ENCODE data around the gene OAS1.

OAS1 gene

DNA sequence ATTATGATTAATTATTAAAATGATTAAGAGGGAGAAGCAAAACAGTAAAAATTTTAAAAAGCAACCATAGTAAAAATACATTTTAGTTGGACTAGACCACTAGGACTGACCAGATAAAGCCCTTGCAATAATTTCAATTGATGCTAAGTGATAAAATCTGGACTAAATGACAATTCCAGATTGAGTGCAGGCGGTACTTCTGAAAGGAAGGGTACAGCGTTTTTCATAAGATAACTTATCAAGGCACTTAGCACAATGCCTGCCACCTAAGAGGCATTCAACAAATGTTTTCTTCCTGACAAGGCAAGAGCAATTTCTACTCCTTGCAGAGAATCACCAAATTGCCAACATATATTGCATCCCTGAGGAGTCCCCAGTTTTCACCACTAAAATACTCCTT lies 37.7 kb upstream of the OAS1 start:
- Histone ChIP-seq H3K27ac (ENCODE audit: low read depth, low read length, poor library complexity, severe bottlenecking) (no peak overlapping the region), H3K9me2 (ENCODE audit: low read depth, low read length) (no peaks in the 10 kb centered on the region), H2AFZ (ENCODE audit: low read length) (no peak overlapping the region), H3F3A (ENCODE audit: insufficient read depth, low read length) (no peaks in the 10 kb centered on the region), H3K36me3 (ENCODE audit: insufficient read depth, low read length) (no peaks in the 10 kb centered on the region), H3K4me1 (ENCODE audit: insufficient read depth, low read length, severe bottlenecking) (peaks cover 8% of the 10 kb centered on the region), H3K27me3 (ENCODE audit: insufficient read depth, low read length) (no peaks in the 10 kb centered on the region), H4K20me1 (ENCODE audit: insufficient read depth, low read length) (no peaks in the 10 kb centered on the region), H3K9ac (ENCODE audit: low read length) (no peak overlapping the region), H3K4me2 (ENCODE audit: low read length) (no peak overlapping the region), H3K79me2 (ENCODE audit: insufficient read depth, low read length) (no peaks in the 10 kb centered on the region), H3K9me3 (ENCODE audit: low read length) (no peaks in the 10 kb centered on the region), H3K4me3 (ENCODE audit: low read depth, low read length, poor library complexity, severe bottlenecking) (no peak overlapping the region)
- TF ChIP-seq EZH2 (IDR thresholded peaks at IDR 0.05; ENCODE audit: borderline replicate concordance, low read length): no peak

DNA sequence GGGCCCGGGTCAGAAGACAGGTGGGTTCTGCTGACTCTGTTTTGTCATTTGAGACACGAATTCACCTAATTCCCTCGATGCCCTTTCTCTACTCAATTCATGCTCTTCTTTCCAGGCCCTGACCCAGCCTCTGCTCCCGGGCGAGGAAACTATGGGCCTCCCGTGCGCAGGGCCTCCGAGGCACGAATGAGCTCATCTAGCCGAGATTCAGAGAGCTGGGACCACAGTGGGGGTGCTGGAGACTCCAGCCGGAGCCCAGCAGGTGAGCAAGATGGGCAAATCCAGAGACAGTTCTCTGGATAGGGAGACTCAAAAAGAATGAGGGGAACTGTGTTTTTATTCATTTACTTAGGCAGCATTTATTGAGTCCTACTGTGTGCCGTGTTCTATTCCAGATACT lies 37.0 kb upstream of the OAS1 start:
- Histone ChIP-seq H3F3A (ENCODE audit: insufficient read depth, low read length) (no peaks in the 10 kb centered on the region), H3K9ac (ENCODE audit: low read length) (no peak overlapping the region), H3K79me2 (ENCODE audit: insufficient read depth, low read length) (no peaks in the 10 kb centered on the region), H3K36me3 (ENCODE audit: insufficient read depth, low read length) (no peaks in the 10 kb centered on the region), H3K4me2 (ENCODE audit: low read length) (no peak overlapping the region), H3K4me3 (ENCODE audit: low read depth, low read length, poor library complexity, severe bottlenecking) (no peak overlapping the region), H3K9me2 (ENCODE audit: low read depth, low read length) (no peaks in the 10 kb centered on the region), H3K27ac (ENCODE audit: low read depth, low read length, poor library complexity, severe bottlenecking) (no peak overlapping the region), H3K4me1 (ENCODE audit: insufficient read depth, low read length, severe bottlenecking) (peaks cover 8% of the 10 kb centered on the region), H3K27me3 (ENCODE audit: insufficient read depth, low read length) (no peaks in the 10 kb centered on the region), H4K20me1 (ENCODE audit: insufficient read depth, low read length) (no peaks in the 10 kb centered on the region), H3K9me3 (ENCODE audit: low read length) (no peaks in the 10 kb centered on the region), H2AFZ (ENCODE audit: low read length) (no peak overlapping the region)
- TF ChIP-seq, protein P1, sequence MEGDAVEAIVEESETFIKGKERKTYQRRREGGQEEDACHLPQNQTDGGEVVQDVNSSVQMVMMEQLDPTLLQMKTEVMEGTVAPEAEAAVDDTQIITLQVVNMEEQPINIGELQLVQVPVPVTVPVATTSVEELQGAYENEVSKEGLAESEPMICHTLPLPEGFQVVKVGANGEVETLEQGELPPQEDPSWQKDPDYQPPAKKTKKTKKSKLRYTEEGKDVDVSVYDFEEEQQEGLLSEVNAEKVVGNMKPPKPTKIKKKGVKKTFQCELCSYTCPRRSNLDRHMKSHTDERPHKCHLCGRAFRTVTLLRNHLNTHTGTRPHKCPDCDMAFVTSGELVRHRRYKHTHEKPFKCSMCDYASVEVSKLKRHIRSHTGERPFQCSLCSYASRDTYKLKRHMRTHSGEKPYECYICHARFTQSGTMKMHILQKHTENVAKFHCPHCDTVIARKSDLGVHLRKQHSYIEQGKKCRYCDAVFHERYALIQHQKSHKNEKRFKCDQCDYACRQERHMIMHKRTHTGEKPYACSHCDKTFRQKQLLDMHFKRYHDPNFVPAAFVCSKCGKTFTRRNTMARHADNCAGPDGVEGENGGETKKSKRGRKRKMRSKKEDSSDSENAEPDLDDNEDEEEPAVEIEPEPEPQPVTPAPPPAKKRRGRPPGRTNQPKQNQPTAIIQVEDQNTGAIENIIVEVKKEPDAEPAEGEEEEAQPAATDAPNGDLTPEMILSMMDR (IDR thresholded peaks at IDR 0.05; ENCODE audit: low read length): no peak
- TF ChIP-seq EZH2 (IDR thresholded peaks at IDR 0.05; ENCODE audit: borderline replicate concordance, low read length): no peak

DNA sequence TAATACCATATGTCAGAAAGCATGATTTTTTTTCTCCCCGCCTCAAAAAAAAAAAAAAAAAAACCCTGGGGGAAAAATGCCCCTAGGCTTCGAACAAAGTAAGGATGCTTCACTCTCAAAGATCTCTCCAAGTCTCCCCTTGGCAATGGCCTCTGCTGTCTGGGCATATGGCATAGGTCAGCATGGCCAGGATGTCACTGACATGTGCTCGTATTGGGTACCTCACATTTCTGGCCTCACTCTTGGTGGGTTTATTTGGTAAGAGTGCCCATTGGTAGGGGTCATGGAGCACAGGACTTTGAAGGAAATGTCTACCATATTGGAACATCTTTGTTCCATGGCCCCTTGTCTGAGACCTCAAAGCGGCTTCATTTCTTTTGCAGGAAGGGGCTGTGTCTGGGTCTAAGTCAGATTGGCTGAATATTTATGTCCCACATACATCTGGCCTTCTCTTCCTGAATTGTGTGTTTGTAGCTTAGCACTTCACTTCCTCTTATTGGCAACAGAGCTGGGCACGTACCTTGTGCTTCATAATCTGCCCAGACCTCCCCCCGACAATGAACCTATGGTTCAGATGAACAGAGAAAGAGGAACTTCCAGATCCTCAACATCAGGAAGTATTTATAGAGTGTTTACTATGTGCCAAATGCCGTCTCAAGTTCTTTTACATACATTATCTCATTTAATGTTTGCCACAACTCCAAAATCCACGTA lies 36.3 kb upstream of the OAS1 start:
- Histone ChIP-seq H2AFZ (ENCODE audit: low read length) (no peak overlapping the region), H3K4me3 (ENCODE audit: low read depth, low read length, poor library complexity, severe bottlenecking) (no peak overlapping the region), H3K9me3 (ENCODE audit: low read length) (no peaks in the 10 kb centered on the region), H3K4me1 (ENCODE audit: insufficient read depth, low read length, severe bottlenecking) (peaks cover 8% of the 10 kb centered on the region), H3F3A (ENCODE audit: insufficient read depth, low read length) (no peaks in the 10 kb centered on the region), H3K79me2 (ENCODE audit: insufficient read depth, low read length) (no peaks in the 10 kb centered on the region), H3K27me3 (ENCODE audit: insufficient read depth, low read length) (no peaks in the 10 kb centered on the region), H3K9me2 (ENCODE audit: low read depth, low read length) (no peaks in the 10 kb centered on the region), H3K4me2 (ENCODE audit: low read length) (no peak overlapping the region; the same call in 1 of the 2 replicates), H3K9ac (ENCODE audit: low read length) (no peak overlapping the region), H3K36me3 (ENCODE audit: insufficient read depth, low read length) (no peaks in the 10 kb centered on the region), H3K27ac (ENCODE audit: low read depth, low read length, poor library complexity, severe bottlenecking) (no peak overlapping the region), H4K20me1 (ENCODE audit: insufficient read depth, low read length) (no peaks in the 10 kb centered on the region)
- no peak for TF ChIP-seq EZH2 (IDR thresholded peaks at IDR 0.05; ENCODE audit: borderline replicate concordance, low read length)
- TF ChIP-seq, protein P1 (IDR thresholded peaks at IDR 0.05; ENCODE audit: low read length): no peak

DNA sequence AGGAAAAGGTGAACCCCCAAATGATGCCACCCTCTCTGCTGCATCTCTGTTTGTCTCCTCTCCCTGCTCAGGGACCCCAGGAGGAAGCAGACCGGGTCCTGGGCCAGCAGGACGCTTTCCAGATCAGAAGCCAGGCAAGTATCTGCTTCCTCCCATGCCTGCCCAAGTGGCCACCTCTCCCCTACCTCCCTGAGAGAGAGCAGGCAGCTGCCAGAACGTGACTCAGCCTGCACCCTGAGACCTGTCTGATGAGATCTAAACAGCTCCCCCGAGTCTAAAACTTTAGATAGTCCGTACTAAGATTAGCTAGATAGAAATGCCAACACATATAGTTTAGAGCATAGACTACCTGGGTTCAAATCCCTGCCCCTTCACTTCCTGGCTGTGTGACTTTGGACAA lies 31.2 kb upstream of the OAS1 start:
- Histone ChIP-seq H3K9me3 (ENCODE audit: low read length) (no peaks in the 10 kb centered on the region), H3K36me3 (ENCODE audit: insufficient read depth, low read length) (no peaks in the 10 kb centered on the region)

More for the DNA sequence above, 31.2 kb upstream of the OAS1 start:
- Histone ChIP-seq H3F3A (ENCODE audit: insufficient read depth, low read length) (no peaks in the 10 kb centered on the region), H3K4me3 (ENCODE audit: low read depth, low read length, poor library complexity, severe bottlenecking) (no peak overlapping the region), H3K27me3 (ENCODE audit: insufficient read depth, low read length) (0 out of 2 replicates have a peak, but pooled peaks cover 6% of the 10 kb centered on the region), H3K79me2 (ENCODE audit: insufficient read depth, low read length) (no peaks in the 10 kb centered on the region), H2AFZ (ENCODE audit: low read length) (no peak overlapping the region), H3K9me2 (ENCODE audit: low read depth, low read length) (no peaks in the 10 kb centered on the region), H3K9ac (ENCODE audit: low read length) (no peak overlapping the region), H4K20me1 (ENCODE audit: insufficient read depth, low read length) (no peaks in the 10 kb centered on the region), H3K4me2 (ENCODE audit: low read length) (no peak overlapping the region), H3K4me1 (ENCODE audit: insufficient read depth, low read length, severe bottlenecking) (peaks cover 2% of the 10 kb centered on the region), H3K27ac (ENCODE audit: low read depth, low read length, poor library complexity, severe bottlenecking) (no peak overlapping the region)
- TF ChIP-seq, protein P1 (IDR thresholded peaks at IDR 0.05; ENCODE audit: low read length): no peak
- no peak for TF ChIP-seq EZH2 (IDR thresholded peaks at IDR 0.05; ENCODE audit: borderline replicate concordance, low read length)

Measured in OCI-LY1 (cell line).